HG03103 (cell line): ENCODE data around the gene MND1.
A peak's percentile ranks its signal among the peaks of the same experiment; 100 is the strongest.
"Not testable (repeated sequence)": the region's sequence is repeated elsewhere in the genome, so short reads cannot be mapped to it uniquely, and the experiment has no call there.

ENCODE experiments used
- ATAC-seq: cut with Tn5 transposase; IDR thresholded peaks from one replicate; pipeline ENCODE4 v1.9.1; 2021; ENCODE audit warnings: low read depth; ENCODE audit not compliant: unreplicated experiment

The MND1 gene

DNA sequence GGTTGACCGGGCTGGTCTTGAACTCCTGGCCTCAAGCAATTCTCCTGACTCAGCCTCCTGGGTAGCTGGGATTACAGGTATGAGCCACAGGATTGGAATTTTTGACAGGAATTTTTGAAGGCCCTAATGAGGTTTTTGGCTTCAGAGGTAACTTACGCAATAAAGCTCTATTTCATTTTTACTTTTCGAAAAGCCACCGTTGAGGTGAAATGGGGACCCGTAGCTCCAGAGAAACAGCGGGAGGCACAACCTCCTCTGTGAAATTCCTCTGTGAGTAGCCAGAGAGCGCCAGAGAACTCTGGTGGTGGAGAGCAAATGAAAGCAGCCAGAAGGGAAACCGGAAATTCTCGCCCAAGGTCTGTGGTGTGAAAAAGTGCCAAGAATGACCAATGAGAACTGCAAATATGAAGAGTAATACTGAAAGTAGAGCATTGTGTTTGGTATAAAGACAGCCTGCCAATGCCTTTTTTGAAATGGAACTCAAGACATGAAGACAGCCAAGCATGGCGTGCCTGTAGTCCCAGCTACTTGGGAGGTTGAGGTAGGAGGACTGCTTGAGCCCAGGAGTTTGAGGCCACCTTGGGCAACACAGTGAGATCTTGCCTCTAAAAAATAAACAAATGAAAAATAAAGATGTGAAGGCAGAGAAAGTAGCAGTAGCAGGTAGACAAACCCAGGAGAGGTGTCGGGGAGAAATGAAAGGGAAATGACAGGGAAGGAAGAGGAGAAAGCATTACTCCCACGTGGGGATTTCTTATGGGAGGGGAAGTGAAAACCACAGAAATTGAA is 88.7 kb downstream of the MND1 start:
- peak; percentile 84 for ATAC-seq

DNA sequence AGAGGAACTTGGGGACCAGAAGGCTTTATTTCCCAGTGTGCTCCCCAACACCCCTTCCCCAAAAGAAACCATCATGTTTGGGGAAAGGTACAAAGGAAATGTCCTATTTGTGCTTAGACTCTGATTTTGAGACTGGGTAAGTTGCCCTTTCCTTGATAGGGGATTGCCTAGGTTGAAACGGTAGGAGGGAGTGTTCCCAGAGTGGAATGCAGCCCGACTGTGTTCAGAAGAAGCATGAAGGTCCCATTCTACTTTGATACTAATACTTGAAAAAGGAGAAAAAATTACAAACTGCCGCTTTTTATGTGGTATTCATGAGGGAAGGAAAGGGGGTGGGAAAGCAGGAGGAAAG is 89.2 kb downstream of the MND1 start:
- no peak for ATAC-seq

DNA sequence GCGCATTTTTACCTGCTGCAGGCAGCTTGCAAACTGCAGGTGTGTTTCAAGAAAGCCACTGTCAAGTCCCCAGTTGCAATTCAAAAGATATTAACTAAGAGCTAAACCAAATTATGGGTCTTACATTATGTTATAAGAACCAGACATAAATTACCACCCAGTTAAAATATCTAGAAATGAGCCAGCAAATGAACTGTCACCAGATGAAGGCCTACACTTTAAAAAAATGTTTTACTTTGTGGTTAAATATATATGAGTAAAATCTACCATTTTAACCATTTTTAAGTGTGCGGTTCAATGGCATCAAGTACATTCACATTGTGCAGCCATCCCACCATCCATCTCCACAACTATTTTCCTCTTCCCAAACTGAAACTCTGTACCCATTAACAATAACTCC is 89.7 kb downstream of the MND1 start:
- ATAC-seq, result no peak

DNA sequence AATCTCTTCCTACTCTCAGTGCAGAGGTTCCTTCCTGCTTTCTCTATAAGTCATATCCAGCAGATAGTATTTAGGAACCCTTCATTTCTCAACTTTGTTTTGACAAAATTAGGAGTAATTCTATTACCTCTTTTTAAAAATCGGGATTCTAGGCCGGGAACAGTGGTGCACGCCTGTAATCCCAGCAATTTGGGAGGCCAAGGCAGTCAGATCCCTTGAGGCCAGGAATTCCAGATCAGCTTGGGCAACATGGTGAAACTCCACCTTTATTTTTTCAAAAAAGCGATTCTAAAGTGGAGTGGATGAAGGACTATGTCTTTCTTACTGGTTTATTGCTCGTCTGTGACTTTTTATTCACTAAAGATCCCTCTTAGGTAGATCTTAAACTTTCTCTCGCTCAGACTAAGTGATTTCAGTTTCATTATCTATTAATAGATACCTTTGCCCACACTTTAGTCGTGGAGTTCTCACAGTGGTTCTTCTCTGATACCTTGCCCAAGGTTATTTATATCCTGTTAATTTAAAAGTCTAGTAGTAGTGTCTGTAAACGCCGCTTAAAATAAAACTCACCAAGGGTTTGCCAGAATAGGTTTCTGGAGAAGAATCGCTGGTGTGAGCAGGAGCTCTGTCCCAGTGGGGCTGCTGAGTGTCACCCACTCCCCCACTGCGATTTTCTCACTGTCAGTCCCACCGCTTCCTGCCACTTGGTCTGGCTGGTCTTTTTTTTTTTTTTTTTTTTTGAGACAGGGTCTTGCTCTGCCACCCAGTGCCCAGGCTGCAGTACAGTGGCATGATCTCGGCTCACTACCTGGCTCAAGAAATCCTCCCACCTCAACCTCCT is 94.6 kb downstream of the MND1 start:
- peak; percentile 72 for ATAC-seq

DNA sequence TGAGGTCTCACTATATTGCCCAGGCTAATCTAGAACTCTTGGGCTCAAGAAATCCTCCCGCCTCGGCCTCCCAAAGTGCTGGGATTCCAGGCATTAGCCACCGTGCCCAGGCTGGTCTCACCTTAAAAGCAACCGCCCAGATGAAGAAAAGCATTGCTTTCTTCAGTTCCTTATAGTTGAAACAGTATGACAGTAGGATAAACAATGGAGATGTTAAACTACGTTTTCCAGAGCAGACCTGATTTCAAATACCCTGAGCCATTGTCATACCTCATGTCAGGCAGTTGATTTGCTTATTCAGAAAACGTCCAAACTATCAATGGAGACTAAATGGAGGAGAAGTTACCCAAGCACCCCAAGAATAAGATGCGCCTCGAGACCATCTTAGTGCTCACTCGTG is 95.3 kb downstream of the MND1 start:
- peak; percentile 8 for ATAC-seq

DNA sequence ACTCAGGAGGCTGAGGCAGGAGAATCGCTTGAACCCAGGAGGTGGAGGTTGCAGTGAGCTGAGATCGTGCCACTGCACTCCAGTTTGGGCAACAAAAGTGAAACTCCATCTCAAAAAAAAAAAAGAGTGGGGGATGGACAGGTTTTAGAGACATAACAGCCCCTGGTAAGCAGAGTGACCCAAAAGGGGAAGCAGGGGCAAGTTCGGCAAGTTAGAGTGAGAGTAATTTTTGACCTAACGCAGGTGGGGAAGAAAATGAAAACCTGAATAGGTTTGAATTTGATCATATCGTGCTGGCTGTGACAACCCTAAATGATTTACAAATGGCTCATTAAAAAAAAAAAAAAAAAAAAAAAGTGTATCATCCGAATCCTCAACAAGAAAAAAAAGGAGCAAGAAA is 96.0 kb downstream of the MND1 start:
- ATAC-seq, result no peak

DNA sequence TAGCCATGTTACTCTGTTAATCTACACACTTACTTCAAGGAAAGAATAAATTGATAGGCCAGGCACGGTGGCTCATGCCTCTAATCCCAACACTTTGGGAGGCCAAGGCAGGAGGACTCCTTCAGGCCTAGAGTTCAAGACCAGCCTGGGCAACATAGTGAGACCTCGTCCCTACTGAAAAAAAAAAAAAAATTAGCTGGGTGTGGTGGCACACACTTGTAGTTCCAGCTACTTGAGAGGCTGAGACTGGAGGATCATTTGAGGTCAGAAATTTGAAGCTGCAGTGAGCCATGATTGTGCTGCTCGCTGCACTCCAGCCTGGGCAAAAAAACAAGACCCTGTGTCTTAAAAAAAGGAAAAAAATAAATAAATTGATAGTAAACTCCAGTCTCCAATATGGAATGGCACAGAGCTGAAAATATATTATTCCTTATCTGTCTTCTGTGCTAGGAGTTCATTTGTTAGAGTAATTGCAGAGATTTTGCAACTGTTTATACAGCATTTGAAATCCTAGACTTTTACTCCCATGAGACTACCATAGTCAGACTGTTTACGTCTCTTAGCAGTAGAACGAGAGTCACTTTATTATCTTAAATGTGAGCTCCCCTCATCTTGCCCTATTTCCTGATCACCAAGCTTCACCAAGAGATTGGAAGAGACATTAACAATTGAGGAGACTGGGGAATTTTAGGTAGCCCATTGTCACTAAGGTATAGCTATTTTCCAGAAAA is 102.9 kb downstream of the MND1 start:
- ATAC-seq, result no peak

DNA sequence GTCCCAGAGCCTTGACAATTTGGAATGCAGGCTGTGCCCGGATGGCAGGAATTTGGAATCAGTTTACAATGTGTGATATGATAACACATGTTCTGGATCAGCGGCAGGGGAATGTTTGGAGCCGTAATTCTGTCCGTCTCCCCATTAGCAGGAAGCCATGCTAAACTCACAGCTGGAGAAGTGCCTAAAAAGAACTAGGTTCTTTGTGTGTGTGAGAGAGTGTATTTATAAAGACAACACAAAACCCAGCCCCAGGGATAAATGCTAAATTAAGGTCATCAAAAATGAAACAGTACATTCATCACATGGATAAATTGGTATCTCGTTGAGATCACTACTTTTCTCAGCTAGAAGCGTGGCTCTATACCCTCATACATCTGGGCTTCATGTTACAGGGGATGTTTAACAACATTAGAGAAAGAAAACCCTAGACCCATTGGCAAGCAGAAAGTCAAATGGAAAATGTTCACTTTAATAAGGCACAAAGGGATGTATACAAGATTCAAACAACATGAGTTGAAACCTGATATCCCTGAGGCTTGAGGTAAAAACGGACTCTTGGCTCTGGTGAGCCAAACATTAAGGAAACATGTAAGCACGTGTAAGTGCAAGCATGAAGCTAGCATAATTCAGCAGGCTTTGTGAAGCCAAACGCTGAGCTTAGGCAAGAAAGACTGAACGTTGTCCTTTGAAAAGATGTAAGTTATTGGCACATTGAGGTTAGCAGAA is 103.7 kb downstream of the MND1 start:
- ATAC-seq, result no peak

DNA sequence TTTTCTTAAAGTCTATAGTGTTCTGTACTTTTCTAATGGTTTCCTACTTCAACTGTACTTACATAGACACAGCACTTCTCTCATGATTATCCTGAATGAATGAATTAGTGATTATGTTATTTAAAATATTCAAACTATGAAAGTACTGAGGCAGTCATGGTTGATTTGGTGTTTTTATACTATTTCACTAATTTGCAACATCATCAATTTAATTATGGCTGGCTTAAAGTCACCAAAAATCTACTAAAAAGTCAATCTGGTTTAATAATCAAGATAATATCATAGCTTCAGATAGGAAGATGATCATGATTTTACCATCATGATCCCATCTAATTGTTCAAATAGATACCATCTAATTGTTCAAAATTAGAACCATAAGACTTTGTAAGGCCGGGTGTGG is 104.8 kb downstream of the MND1 start:
- ATAC-seq, result no peak

DNA sequence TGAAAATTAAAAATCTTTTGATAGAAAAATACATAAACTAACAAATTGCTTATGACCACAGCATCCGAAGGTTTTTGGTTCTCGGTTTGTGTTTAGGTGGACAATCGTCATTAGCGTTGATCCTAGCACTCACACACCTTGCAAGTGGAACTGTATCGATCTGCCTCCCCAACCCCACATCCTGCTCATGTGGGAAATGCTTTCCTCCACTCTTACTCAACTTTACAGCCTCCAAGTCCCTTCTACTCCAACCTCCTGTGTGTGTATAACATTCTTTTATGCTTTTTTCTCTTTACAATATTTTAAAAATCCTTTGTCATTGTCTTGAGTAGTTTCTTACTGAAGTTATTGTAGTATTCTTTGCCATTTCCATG is 106.0 kb downstream of the MND1 start:
- ATAC-seq, result no peak

DNA sequence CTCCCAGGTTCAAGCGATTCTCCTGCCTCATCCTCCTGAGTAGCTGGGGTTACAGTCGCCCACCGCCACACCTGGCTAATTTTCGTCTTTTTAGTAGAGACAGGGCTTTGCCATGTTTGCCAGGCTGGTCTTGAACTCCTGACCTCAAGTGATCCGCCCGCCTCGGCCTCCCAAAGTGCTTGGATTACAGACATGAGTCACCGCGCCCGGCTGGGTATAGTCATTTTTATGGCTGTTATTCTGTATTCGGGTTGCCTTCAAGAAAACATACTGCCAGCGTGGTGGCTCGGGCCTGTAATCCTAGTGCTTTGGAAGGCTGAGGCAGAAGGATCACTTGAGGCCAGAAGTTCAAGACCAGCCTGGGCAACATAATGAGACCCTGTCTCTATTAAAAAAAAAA is 106.7 kb downstream of the MND1 start:
- ATAC-seq, result not testable (repeated sequence)

DNA sequence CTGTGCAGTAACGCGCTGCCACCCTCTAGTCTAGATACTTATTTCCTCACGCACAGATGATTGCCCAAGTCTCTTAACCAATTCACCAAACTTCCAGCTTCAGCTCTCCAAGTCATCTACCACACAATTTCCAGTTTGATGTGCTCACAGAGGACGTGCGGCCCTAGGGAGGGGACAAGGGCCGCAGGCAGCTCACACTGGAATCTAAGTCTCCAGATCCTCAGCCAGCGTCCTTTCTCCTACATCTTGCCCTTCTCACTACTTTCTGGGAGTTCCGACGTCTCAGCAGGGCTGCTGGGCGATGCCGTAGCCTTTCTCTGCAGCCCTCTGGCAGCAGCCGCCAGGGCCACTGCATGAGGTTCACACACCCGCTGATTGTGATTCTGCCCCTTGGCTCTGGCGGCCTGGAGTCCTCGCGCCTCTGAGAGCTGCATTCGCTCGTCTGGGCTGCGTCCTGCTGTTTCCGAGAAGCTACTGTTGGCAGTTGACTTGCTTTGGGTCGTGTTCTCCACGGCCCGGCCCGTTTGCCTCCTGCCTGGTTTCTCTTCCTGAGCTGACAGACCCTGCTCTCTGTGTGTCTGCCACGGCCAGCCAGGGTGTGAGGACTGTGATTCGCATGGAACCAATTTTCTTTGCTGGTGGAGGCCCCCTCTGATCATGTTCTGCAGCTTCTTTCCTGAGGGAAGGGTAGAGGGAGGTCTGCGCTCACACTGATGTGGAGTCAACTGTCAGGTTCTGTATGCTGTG is 107.6 kb downstream of the MND1 start:
- ATAC-seq, result no peak

DNA sequence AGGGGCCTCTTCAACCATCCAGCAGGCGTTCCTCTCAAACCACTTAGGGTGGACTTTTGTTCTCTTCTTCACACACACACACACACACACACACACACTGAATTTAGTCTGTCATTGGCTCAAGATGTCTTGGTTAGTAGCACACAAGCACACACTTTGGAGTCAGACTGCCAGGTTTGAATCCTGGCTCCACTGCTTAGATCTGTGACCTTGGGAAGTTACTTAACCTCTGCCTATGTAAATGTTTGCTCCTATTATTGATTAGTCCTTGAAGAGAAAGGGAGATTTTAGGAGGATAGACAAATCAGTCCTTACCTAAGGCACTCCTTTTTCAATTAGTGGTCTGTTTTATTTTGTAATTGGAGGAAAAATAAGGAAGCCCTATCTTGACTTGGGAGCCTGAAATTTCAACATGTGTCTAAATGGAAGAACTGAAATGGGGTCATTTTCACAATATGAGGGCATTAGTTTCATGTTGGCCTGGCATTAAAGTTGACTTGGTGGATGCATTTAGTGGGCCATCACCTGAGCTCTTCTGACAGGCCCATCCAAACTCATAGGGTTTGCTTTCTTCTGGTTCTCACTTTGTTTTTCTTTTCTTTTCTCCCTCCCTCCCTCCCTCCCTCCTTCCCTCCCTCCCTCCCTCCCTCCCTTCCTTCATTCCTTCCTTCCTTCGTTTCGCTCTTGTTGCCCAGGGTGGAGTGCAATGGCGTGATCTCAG is 108.3 kb downstream of the MND1 start:
- no peak for ATAC-seq

DNA sequence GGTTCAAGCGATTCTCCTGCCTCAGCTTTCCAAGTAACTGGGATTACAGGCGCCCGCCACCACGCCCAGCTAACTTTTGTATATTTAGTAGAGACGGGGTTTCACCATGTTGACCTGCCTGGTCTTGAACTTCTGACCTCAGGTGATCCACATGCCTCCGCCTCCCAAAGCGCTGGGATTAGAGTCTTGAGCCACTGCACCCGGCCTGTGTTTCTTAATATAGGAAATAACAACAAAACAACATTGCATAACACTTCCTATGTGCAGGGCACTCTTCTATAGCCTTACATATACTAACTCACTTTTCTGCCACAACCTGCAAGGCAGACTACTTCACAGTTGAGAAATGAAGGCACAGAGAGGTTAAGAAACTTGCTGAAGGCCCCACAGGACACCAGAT is 108.9 kb downstream of the MND1 start:
- ATAC-seq, result no peak

DNA sequence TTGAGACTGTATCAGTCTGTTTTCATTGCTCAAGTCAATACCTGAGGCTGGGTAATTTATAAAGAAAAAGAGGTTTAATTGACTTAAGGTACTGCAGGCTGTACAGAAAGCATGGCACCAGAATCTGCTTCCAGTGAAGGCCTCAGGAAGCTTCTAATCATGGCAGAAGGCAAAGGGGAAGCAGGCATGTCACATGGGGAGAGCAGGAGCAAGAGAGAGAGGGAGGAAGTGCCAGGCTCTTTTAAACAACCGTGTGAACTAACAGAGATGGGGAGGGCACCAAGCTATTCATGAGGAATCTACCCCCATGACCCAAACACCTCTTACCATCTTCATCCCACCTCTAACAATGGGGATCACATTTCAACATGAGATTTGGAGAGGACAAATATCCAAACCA is 114.5 kb downstream of the MND1 start:
- no peak for ATAC-seq

DNA sequence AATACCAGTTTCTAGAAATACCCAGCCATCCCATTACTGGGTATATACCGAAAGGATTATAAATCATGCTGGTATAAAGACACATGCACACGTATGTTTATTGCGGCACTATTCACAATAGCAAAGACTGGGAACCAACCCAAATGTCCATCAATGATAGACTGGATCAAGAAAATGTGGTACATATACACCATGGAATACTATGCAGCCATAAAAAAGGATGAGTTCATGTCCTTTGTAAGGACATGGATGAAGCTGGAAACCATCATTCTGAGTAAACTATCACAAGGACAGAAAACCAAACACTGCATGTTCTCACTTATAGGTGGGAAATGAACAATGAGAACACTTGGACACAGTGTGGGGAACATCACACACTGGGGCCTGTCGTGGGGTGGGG is 117.1 kb downstream of the MND1 start:
- ATAC-seq, result not testable (repeated sequence)

DNA sequence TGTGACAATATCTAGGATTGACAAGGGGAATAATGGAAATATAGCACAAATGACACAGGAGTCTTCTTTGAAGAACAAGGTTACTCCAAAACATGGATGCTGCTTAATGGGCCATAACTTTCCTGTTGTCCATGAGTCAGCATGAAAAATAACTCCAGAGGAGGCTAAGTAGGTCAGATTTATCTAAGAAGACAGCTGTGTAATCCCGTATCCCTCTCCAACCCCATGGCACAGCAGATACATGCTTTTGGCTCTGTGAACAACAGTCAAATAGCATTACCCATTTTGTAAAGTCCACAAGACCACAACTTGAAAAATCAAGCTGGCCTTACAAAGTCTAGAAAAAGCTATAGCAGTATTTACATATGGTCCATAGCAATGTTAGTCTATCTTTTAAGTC is 119.6 kb downstream of the MND1 start:
- no peak for ATAC-seq
